HG03571 (cell line): ENCODE measurements around the gene RAB35.

Experiments
- ATAC-seq: cut with Tn5 transposase; IDR thresholded peaks from one replicate; pipeline ENCODE4 v1.9.1; 2021; ENCODE audit not compliant: unreplicated experiment

RAB35 gene

DNA sequence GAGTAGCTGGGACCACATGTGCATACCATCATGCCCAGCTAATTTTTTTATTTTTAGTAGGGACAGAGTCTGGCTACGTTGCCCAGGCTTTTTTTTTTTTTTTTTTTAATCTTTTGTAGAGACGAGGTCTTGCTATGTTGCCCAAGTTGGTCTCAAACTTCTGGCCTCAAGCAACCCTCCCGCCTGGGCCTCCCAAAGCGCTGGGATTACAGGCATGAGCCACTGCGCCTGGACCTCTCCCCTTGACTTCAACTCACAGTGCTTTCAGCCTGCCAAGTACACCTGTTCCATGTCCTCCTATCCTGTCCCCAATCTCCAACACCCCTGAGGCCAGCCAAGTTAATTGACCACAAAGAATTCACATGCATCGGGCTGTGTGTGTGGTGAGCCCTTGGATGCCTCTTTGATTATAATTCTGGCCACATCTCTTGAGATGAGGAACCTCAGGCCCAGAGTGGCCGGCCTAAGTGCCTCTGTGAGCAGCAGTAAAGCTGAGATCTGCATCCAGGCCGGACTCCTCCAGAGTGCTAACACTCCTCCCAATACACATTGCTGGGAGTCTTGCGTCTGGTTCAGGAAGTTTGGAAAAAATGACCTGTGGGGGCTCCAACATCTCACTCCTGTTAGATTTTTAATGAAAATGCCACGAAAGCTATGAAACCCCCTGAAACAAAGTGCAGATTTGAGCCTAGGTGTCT lies 6.8 kb downstream of the RAB35 start:
- no peak for ATAC-seq

DNA sequence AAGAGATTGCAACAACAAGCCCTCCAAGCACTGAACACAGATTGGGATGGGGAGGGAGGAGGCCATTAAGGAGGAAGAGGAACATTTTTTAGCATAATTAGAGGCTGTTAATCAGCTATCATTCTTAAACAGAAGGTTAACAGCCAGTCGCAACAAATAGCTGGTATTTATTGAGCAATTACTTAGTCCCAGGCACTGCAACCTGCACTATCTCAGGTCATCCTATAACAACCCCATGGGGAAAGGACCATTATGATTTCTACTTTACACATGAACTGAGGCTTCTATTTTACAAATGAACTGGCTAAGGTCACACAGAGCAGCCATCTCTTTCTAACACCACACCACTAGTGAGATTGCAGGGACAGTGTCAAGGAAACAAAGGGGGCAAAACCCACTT lies 10.4 kb downstream of the RAB35 start:
- no peak for ATAC-seq

DNA sequence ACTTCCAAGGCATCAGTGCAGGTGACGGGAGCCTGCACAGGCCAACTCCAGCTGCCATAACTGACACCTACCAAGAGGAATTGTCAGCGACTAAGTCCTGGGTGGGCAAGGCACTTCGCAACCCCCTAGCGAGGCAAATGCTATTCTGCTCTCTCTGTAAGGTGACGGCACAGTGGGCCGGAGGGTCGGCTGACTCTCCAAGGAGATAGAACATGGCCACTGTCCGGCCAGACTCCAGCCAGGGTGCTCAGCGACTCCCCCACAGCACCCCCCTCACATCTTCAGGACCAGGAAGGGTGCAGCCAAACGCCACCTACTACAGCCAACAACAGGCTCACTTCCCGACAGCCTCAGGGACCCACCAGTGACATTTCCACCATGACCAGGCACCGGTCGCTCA lies 13.2 kb downstream of the RAB35 start:
- ATAC-seq: no peak

DNA sequence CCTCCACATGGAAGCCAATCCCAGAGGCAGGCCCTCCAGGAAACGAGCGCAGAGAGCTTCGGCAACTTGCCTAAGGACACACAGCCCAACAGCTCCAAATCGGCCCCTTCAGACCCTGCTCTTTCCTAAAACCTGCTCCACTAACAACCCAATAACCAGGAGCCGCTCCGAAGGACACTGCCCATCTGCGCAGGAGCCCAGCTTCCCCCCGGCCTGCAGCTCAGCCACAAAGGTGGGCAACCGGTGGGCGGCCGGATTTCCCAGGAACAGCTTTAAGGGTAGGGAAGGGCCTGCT lies 13.6 kb downstream of the RAB35 start:
- ATAC-seq: no peak

DNA sequence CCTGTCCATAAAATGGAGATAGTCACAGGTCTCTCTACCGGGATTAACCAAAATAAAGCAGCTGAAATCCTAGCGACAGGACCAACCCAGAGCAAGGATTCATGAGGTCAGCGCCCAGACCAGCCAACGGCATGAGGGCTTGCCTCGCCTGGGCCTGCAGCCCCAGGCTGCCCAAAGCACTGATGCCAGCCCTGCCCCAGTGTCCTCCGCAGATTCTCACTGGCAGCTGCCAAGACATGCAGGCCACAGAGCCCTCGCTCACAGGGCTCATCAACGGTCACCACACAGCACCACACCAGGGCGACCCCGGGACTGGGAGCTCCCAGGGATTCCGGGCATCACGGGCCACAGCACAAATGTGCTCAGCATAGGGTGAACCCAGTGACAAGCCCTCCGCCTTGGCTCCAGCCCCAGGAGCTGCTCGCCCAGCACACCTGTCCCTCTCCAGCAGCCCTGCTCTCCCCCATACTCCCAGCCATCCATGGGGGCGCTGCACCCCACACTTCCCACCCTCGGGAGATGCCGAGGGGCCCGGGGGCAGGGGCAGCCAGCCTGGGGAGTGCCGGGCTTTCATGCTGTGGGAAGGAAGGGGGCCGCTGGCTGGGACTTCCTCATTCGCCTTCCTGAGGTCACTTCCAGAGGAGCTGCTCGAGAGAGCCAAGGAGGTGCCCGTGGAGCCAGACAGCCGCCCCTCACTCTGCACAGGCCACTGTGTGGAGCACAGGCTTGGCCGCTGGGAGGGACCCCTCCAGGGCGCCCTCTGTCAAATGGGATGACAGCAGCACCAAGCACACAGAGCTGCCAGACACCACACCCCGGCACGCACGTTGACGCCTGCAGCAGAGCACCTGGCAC lies 14.1 kb downstream of the RAB35 start:
- no peak for ATAC-seq

DNA sequence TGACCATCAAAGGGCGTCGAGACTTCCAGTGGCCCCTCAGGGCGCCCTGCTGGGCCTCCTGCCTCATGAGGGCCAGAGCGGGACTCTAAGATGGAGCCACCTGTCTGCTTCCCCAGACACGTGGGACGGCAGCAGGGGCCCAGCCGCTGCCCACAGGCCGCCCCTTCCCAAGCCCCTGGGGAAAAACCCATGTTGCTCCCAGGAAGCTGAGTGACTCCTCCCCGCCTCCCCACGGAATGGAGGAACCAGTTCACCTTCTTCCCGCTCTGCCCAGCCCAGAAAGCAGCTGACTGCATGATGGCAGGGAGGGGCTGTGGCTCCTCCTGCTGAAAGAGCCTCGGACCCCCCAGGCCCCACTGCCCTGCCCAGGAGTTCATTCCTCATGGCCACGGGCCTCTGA lies 14.9 kb downstream of the RAB35 start:
- no peak for ATAC-seq

DNA sequence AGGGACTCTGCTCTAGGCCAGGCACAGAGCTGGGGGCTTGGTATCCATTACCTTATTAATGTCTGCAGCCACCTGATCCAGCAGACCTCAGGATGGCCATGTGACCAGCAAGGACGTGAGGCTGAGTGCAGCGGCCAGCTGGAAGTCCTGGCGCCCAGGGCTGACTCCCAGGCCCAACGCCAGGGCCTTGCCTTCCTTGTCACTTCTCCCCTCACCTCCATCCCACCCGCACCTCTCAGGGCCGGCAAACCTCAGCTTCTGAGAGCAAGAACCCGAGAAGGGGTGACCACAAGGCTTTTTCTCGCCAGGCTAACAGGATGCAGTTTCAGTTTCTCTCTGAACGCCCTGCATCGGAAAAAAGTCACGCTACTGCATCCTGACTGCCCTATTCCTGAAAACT lies 15.4 kb downstream of the RAB35 start:
- no peak for ATAC-seq

DNA sequence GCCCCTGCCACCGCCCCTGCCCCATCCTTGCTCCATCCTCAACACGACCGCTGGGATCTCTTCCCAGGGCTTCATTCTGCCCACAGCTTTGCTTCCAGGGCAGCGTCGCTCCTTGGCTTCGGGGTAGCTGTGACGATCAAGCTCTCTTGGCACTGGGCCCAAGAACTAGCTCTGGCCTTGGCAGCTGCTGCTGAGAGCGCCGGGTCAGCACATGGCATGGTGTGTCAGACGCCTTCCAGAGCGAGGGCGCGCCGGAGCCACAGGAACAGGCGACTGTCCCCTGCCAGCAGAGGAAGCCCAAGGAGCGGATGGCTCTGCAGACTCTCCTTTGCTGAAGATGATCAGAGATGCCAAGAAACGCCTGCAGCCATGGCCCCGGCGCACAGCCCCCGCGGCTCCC lies 15.9 kb downstream of the RAB35 start:
- no peak for ATAC-seq

DNA sequence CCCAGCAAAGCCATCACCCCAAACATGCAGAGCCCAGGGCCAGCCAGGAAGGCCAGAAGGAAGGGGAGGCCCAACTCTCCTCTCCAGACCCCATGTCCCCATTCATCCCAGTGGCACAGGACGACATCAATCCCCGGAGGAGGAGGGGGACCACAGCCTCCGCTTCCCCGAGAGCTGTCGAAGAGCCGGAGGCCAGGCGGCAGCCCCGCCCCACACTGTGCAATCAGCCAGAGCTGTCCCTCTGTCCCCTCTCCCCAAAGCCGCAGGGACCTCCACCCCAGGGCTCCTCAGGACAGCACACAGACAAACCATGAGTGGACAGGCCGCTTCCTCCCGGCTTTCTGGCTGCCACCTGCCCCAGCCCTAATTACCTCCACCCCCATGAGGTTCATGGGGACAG lies 16.8 kb downstream of the RAB35 start:
- no peak for ATAC-seq

DNA sequence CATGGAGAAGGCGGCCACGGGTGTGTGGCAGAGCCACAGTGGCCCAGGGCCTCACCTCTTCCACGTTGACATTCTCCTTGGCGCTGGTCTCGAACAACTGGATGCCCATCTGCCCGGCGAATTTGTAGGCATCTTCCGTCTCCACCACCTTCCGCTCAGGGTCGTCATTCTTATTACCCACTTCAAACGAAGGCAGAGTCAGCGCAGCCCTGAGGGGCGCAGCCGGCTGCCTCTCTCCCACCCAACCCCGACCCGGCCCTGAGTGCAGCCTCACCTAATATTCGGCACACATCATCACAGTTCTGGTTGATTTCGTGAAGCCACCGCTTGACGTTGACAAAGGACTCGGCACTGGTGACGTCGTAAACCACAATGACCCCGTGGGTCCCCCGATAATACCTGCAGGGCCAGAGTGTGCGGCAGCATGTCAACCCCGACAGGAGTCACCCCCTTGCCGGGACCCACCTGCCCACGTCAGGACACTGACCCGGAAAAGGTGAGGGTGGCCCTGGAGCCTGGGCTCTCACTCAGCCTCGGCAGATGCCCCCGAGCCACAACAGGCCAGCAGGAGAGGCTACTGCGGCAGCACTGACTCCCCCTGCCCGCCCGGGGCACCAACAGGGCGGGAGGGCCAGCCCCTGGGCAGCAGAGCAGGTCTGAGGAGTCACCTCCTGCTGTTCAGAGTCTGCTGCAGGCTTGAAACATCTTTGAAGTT lies 17.6 kb downstream of the RAB35 start:
- no peak for ATAC-seq

DNA sequence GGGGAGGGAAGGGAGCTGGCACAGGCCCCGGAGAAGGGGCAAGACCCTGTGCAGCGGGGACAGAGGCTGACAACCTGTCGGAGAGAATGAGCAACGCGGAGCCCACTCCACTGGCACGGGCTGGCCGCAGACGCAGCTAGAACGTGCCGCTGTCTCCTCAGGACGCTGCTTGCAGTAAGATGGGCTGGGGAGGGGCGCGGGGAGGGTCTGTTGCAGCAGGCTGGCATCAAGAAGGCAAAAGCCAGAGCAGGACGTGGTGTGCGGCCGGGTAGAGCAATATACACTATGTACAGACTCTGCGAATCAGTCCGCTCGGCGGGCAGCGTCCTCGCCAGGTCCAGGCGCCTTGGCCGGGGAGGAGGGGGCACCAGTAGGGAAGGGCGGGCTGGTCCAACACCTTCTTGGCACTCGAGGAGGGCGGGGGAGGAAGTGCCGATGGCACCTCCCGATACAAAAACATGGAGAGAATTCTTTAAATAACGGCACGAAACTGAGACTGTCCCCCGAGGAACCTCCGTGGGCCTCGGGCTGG lies 19.8 kb downstream of the RAB35 start:
- ATAC-seq: no peak

DNA sequence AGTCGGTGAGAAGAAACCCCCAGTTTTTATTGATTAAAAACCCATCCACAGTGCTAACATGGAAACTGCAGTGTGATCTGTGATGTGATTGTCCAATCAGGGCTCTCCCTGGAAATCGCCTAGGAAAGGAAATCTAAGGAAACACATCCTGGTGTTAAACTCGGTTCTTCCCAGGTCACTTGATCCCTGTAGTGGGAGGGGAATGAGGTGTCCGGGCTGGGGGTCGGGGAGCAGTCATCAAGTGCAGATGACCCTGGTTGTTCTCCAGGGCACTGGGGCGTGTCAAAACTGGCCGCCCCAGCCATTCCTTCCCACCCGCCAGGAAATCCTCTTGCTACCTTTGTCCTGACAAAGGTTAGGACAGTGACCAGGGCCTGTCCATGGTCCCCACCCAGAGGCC lies 20.8 kb downstream of the RAB35 start:
- no peak for ATAC-seq

DNA sequence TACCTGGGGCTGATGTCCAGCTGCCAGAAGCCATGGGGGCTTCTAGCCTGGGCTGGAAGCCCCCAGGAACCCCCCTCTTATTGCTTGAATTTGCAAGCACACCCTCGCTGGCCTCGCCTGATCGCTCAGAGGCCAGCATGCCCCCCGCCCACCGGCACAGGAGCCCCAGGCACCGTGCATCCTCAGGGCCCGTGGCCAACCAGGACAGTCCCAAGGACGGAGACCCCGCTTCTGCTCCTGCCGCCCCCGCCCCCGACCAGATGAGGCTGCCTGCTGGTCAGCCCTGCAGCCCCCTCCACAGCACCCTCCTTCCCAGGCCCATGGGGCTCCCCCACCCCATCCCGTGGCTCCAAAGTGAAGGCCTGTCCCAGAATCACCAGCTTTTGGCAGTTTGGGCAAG lies 21.2 kb downstream of the RAB35 start:
- ATAC-seq: no peak

DNA sequence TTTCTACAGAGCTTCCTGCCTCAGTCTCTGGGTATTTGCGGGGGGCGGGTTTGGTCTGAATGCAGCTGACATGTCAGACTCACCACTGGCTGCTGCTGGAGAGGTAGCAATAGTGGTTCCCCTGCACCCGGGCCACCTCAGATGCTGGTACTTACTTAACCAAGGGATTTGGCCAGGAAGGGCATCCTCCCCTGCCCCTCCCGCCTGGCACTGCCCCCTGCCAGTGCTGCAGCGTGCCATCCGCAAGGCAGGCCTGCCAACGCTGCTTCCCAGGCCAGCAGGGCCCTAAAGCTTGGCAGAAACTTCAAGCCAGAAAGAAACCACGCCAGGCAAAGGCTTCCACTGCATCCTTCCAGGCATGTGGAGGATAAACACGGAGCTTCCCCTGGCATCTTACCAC lies 22.1 kb downstream of the RAB35 start:
- no peak for ATAC-seq

DNA sequence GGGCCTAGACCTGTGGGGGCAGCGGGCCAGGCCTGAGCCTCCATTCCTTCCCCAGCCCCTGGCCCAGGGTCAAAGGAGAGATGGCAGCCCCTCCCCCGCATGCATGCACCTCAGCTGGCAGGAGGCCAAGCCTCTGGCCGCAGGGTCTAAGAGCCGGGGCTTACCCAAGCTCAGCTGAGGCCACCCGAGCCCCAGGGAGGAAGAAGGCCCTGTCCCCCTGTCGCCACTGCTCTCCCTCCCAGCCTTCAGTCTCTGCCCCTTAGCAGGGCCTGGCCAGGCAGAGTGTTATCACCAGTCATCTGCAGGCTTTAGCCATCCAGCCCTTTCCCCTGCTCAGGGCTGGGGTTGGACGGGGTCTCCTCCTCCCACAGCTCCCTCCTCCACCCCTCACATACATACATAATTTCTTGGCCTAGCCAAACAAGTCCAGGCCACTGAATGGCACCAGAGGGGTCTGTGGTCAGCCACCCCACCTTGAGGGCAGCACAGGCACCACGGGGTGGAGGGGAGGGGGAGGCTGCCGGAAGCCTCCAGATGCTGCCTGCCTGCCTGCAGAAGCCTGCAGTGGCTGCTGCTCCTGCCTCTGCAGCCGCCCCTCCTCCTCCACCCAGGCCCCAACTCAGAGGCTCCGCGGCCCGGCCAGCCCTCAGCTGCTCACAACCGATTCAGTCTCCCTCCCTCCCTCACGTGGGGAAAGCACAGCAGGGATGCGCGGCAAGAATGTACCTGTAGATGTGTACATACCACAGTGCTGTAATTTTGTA lies 22.8 kb downstream of the RAB35 start:
- no peak for ATAC-seq

DNA sequence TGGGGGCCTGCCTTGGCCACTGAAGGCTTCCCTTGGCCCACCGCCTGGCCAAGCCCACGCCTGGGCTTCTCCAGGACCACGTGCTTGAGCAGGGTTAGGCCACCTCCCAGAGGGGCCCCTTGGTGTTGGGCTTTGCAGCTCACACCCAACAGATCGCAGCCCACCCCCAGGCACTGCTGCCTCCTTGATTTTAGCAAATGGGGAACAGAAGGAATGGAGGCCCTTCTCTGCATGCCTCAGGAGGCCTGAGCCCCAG lies 23.3 kb downstream of the RAB35 start:
- ATAC-seq: no peak

DNA sequence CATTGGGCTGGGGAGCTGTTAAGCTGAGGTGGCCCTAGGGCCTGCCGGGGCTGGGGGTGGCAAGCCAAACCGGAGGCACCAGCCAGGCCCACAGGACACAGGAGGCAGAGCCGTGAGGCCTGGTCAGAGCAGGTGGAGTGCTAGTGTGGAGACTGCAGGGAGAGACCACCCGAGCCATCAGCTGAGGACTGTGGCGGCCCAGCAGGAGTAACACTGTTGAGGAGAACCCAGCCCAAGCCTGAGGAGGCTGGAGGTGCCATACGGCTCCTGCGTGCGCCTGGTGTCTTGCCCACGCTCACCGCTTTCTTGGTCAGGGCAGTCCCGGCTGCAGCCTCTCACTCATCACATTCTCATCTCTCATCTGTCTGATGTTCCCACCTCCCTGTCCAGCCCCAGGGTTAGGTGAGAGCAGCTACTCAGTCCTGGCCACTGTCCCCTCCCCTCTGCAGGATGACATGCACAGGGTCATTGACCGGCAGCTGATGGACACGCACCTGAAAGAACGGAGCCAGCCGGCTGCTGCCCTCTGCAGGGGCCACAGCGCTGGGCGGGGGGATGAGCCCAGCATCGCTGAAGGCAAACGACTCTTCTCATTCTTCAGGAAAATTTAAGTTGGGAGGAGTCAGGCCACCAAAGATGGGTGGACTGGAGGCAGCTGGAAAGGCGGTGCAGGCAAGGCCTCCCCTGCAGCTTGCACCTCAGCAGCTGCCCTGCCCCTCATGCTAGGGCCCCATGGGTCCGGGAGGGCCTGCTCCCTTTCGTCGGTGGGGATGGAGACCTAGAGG lies 23.8 kb downstream of the RAB35 start:
- ATAC-seq: no peak

DNA sequence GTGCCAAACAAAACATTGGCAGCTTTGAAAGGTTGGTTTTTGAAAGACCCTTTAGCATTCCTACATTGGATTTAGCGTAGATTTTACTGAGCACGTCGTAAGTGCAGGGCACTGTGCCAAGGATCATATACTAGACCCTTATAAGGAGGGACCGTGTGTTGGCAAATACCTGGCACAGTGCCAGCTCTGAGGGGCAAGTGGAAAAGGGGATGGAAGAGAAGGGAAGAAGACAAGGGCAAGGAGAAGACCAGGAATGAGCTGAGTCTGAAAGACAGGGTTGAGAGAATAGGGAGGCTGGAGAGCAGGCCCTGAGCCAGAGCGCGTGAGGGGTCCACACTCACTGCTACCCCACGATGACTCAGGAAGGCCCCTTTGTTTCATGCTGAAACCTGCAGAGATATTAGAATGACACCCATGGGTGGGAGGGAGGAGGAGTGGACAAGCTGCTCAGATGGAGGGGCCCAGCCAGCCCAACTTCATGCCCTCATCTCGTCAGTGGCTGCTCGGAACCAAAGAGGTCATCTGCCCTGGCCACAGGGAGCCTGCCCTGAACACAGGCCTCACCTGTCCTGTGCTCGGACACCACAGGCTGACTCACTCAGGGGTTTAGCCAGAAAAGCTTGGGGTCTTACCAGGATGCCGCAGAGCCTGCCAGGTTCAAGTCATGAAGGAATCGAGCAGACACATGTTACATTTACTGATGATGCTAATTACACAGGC lies 25.0 kb downstream of the RAB35 start:
- ATAC-seq: no peak

DNA sequence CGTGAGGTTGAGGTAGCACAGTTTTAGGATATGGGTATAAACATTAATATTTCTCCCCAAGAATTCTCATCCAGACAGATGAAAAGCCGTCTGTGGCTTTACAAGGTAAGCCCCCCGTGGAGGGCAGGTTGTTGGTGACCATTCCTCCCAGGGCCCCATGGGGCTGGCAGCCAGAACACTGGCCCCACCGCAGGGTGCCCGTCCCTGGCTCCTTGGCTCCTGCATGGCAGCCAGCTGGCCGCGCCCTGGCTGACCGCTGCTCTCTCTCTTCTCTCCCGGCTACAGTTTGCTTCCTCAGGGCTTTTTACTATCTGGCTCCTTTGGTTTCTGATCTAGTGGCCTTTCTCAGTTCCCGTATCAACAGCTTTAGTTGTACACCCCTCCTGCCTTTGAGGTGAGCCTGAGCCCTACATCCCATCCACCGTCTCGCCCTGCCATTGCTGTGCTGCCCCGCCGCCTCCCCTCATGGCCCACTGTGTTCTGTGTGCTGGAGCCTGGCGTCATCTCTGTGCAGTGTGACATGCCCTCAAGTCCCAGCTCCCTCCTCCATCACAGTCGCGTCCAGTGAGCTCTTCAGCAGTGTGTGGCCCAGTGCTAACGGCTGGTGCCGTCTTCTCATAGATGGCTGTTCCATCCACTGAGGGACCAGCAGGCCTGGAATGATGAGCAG lies 25.8 kb downstream of the RAB35 start:
- no peak for ATAC-seq

DNA sequence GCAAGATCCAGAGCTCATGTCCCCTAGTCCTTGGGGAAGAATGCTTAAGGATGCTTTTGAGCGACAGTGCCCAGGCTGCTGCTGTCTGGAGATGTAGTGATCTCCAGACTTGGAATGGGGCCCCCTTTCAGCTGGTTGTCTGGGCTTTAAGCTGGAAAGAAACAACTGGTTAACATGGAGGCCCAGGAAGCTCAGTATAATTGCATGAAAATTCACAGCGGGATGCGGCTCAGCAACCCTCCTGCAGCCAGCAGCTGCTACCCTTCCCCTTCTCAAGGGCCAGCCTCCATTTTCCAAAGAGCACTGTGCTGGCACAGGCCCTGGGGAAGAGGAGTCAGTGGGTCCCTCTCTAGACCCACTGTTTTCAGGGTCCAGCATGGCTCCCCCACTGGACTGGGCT lies 26.3 kb downstream of the RAB35 start:
- no peak for ATAC-seq
